ENCODE data around the gene HPCAL1. TPM values are rescaled to one million over a fixed set of nuclear protein-coding genes. Genes with fewer than 3 reads are reported as not detected.

Gene HPCAL1
- total RNA-seq, 1 donor from 2014 or later = 13.1 TPM

DNA sequence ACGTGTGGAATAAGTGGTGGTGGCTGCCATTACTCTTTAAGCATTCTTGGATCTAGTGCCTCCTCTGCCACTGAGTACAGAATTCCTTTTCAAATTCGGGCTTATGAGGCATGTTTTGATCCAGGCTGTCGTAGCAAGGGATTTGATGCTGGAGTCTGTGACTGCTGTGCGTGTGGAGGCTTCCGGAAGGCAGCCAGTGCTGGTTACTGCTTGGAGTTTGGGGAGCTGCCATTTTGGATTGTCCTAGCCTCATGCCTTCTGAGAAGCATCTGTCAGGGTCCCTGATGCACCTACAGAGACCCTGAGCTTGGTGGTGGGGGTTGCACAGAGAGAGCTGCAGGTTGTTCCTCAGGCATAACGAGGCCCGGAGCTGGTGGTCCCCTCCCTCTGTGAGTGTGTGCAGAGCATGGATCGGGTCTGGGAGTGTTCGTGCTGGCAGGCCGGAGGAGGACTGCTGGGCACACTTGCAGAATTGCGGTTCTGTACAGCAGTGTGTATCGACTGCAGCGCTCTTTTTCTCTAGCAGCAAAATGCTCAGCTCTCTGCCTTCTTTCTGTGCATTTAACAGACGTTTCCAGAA lies 7.7 kb downstream of the HPCAL1 start:
- no peak overlapping the region for H3K4me3 Mint-ChIP-seq (ENCODE audit: unreplicated experiment)
- H3K27ac Mint-ChIP-seq (ENCODE audit: unreplicated experiment) = no peak overlapping the region
- H3K9me3 Mint-ChIP-seq (ENCODE audit: unreplicated experiment) = peaks cover 1% of the 10 kb centered on the region
- H3K4me1 Mint-ChIP-seq (ENCODE audit: low read depth, unreplicated experiment) = no peaks in the 10 kb centered on the region
- no peak for TF ChIP-seq CTCF (IDR thresholded peaks at IDR 0.05; ENCODE audit: partially characterized antibody, unreplicated experiment)
- no peak for DNase-seq
- peaks cover 7% of the 10 kb centered on the region for H3K36me3 Mint-ChIP-seq (ENCODE audit: unreplicated experiment)
- H3K27me3 Mint-ChIP-seq (ENCODE audit: unreplicated experiment) = peaks cover 4% of the 10 kb centered on the region

DNA sequence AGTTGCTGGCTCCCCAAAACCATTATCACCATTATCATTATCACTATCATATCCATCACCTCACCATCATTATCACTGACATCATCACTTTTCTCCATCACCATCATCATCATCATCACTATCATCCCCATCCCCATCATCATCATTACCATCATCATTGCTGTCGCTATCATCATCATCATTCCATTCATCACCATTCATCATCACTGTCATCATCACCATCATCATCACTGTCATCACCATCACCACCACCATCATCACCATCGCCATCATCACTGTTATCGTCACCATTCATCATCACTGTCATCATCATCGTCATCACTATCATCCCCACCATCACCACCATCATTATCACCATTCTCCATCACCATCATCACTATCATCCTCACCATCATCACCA lies 9.0 kb downstream of the HPCAL1 start:
- H3K36me3 Mint-ChIP-seq (ENCODE audit: unreplicated experiment) = peaks cover 7% of the 10 kb centered on the region
- peaks cover 2% of the 10 kb centered on the region for H3K27me3 Mint-ChIP-seq (ENCODE audit: unreplicated experiment)
- no peak overlapping the region for H3K27ac Mint-ChIP-seq (ENCODE audit: unreplicated experiment)
- H3K9me3 Mint-ChIP-seq (ENCODE audit: unreplicated experiment) = no peaks in the 10 kb centered on the region
- TF ChIP-seq CTCF (IDR thresholded peaks at IDR 0.05; ENCODE audit: partially characterized antibody, unreplicated experiment) = no peak
- DNase-seq = no peak
- H3K4me1 Mint-ChIP-seq (ENCODE audit: low read depth, unreplicated experiment) = no peaks in the 10 kb centered on the region
- no peak overlapping the region for H3K4me3 Mint-ChIP-seq (ENCODE audit: unreplicated experiment)

DNA sequence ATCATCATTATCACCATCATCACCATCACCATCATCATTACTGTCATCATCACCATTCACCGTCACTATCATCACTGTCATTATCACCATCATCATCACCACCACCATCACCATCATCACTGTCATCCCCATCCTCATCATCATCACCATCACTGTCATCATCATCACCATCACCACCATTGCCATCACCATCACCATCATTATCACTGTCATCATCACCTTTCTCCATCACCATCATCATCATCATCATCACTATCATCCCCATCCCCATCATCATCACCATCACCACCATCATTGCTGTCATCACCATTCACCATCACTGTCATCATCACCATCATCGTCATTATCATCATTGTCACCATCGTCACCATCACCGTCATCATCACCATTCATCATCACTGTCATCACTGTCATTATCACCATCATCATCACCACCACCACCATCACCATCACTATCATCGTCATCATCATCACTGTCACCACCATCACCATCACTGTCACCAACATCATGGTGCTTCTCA lies 9.8 kb downstream of the HPCAL1 start:
- Mint-ChIP-seq H3K4me1 (ENCODE audit: low read depth, unreplicated experiment) (no peaks in the 10 kb centered on the region), H3K36me3 (ENCODE audit: unreplicated experiment) (peaks cover 7% of the 10 kb centered on the region), H3K27ac (ENCODE audit: unreplicated experiment) (no peak overlapping the region), H3K27me3 (ENCODE audit: unreplicated experiment) (peaks cover 1% of the 10 kb centered on the region), H3K4me3 (ENCODE audit: unreplicated experiment) (no peak overlapping the region), H3K9me3 (ENCODE audit: unreplicated experiment) (no peaks in the 10 kb centered on the region)
- no peak for DNase-seq
- TF ChIP-seq CTCF (IDR thresholded peaks at IDR 0.05; ENCODE audit: partially characterized antibody, unreplicated experiment) = no peak

- no peak for TF ChIP-seq CTCF (IDR thresholded peaks at IDR 0.05; ENCODE audit: partially characterized antibody, unreplicated experiment)
- peaks cover 4% of the 10 kb centered on the region for H3K36me3 Mint-ChIP-seq (ENCODE audit: unreplicated experiment)
- H3K27ac Mint-ChIP-seq (ENCODE audit: unreplicated experiment) = no peak overlapping the region
Observed at GRCh38 chr2:10316336-10316735, 13.6 kb downstream of the HPCAL1 start.

GRCh38 chr2:10316860-10317259 lies 14.2 kb downstream of the HPCAL1 start:
- no peak for TF ChIP-seq CTCF (IDR thresholded peaks at IDR 0.05; ENCODE audit: partially characterized antibody, unreplicated experiment)
- Mint-ChIP-seq H3K4me3 (ENCODE audit: unreplicated experiment) (no peak overlapping the region), H3K36me3 (ENCODE audit: unreplicated experiment) (peaks cover 4% of the 10 kb centered on the region), H3K4me1 (ENCODE audit: low read depth, unreplicated experiment) (no peaks in the 10 kb centered on the region), H3K27ac (ENCODE audit: unreplicated experiment) (no peak overlapping the region), H3K9me3 (ENCODE audit: unreplicated experiment) (peaks cover 2% of the 10 kb centered on the region), H3K27me3 (ENCODE audit: unreplicated experiment) (peaks cover 2% of the 10 kb centered on the region)
- DNase-seq = no peak

More at GRCh38 chr2:10316336-10316735, 13.6 kb downstream of the HPCAL1 start:
- DNase-seq = no peak
- Mint-ChIP-seq H3K4me3 (ENCODE audit: unreplicated experiment) (no peak overlapping the region), H3K9me3 (ENCODE audit: unreplicated experiment) (peaks cover 2% of the 10 kb centered on the region), H3K4me1 (ENCODE audit: low read depth, unreplicated experiment) (no peaks in the 10 kb centered on the region), H3K27me3 (ENCODE audit: unreplicated experiment) (peaks cover 2% of the 10 kb centered on the region)

Measured in glutamatergic neuron (in vitro differentiated cells).